ENCODE data around the gene ACSL5. TPM values are rescaled to one million over a fixed set of nuclear protein-coding genes. Genes with fewer than 3 reads are reported as not detected.

Gene ACSL5
- total RNA-seq, 2 experiments from 2014 or later: 25.3 to 25.4 TPM

- H3K4me3 ChIP-seq (ENCODE audit: low read depth, low read length, poor library complexity, severe bottlenecking): no peak overlapping the region
- H3K4me1 ChIP-seq (ENCODE audit: insufficient read depth, low read length, poor library complexity, severe bottlenecking): no peaks in the 10 kb centered on the region
- no peak overlapping the region for H3K4me2 ChIP-seq (ENCODE audit: low read length)
- ChIA-PET POLR2A (interaction anchor here (0.7 kb wide), 1 partner anchor 1563 kb away, joined by 3 read pairs; no protein-coding TSS in a partner anchor), CTCF (ENCODE audit: unreplicated experiment) (no interaction called here)
- H3K9me3 ChIP-seq (ENCODE audit: low read length): no peaks in the 10 kb centered on the region
- no peaks in the 10 kb centered on the region for H4K20me1 ChIP-seq (ENCODE audit: insufficient read depth, low read length)
- DNase-seq (ENCODE audit: low spot score): no peak
- no peaks in the 10 kb centered on the region for H3K9me2 ChIP-seq (ENCODE audit: insufficient read depth, low read length)
- intact Hi-C loops (cut with micrococcal nuclease; ENCODE audit: unreplicated experiment): no loop called here
- TF ChIP-seq, protein P1, sequence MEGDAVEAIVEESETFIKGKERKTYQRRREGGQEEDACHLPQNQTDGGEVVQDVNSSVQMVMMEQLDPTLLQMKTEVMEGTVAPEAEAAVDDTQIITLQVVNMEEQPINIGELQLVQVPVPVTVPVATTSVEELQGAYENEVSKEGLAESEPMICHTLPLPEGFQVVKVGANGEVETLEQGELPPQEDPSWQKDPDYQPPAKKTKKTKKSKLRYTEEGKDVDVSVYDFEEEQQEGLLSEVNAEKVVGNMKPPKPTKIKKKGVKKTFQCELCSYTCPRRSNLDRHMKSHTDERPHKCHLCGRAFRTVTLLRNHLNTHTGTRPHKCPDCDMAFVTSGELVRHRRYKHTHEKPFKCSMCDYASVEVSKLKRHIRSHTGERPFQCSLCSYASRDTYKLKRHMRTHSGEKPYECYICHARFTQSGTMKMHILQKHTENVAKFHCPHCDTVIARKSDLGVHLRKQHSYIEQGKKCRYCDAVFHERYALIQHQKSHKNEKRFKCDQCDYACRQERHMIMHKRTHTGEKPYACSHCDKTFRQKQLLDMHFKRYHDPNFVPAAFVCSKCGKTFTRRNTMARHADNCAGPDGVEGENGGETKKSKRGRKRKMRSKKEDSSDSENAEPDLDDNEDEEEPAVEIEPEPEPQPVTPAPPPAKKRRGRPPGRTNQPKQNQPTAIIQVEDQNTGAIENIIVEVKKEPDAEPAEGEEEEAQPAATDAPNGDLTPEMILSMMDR (conservative IDR thresholded peaks at IDR 0.05; ENCODE audit: low read length): no peak
- TF ChIP-seq EZH2phosphoT487 (IDR thresholded peaks at IDR 0.05; ENCODE audit: borderline replicate concordance, low read depth, low read length): no peak
- H2AFZ ChIP-seq (ENCODE audit: low read length): no peak overlapping the region
- H3K27ac ChIP-seq (ENCODE audit: low read depth, low read length, poor library complexity, severe bottlenecking): no peak overlapping the region
- H3K36me3 ChIP-seq (ENCODE audit: insufficient read depth, low read length): no peaks in the 10 kb centered on the region
- H3K79me2 ChIP-seq (ENCODE audit: insufficient read depth, low read depth, low read length): no peaks in the 10 kb centered on the region
- BruUV-seq (replicated peaks): no TSS peak
Measured at GRCh38 chr10:112333452-112333851, 40.5 kb upstream of the ACSL5 start.

DNA sequence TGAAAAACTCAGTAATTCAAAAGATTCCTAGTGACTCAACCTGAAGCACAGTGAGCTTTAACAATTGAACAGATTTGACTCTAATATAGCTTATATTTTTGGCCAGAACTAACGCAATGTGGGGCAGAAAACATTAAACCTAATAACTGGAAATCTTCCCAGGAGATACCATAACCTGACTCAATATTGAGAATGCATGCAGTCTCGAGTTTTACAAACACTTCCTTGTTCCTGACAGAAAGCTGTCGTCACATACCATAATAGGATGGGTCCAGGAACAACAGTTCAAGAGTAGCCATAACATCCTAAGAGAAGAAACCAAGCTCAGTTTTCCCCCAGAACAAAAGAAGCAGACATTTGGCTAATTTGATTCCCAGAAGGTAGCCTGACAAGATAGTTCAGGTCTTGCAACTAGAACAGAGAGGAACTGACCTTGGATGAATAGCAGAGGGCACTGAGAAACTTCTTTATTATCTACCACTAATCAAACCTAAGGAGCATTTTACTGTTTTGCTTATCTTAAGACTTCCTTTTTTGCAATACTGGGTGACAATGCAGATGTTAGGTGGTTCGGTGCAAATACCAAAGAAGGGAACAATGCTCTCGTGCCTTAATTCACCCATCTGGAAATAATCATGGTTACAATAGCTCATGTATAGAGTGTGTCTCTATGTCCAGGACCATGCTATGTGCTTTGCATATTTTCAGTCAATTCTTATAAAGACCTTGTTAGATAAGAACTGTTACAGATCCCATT, 38.6 kb upstream of the ACSL5 start:
- intact Hi-C loops (cut with micrococcal nuclease; ENCODE audit: unreplicated experiment): no loop called here
- Histone ChIP-seq H3K4me1 (ENCODE audit: insufficient read depth, low read length, poor library complexity, severe bottlenecking) (no peaks in the 10 kb centered on the region), H3K4me2 (ENCODE audit: low read length) (no peak overlapping the region), H3K27ac (ENCODE audit: low read depth, low read length, poor library complexity, severe bottlenecking) (no peak overlapping the region), H3K9me2 (ENCODE audit: insufficient read depth, low read length) (no peaks in the 10 kb centered on the region), H3K36me3 (ENCODE audit: insufficient read depth, low read length) (no peaks in the 10 kb centered on the region), H3K9me3 (ENCODE audit: low read length) (no peaks in the 10 kb centered on the region), H2AFZ (ENCODE audit: low read length) (no peak overlapping the region), H3K79me2 (ENCODE audit: insufficient read depth, low read depth, low read length) (no peaks in the 10 kb centered on the region), H4K20me1 (ENCODE audit: insufficient read depth, low read length) (no peaks in the 10 kb centered on the region), H3K4me3 (ENCODE audit: low read depth, low read length, poor library complexity, severe bottlenecking) (no peak overlapping the region)
- ChIA-PET CTCF (ENCODE audit: unreplicated experiment) (no interaction called here), POLR2A (no interaction called here)
- TF ChIP-seq, protein P1 (conservative IDR thresholded peaks at IDR 0.05; ENCODE audit: low read length): no peak
- TF ChIP-seq EZH2phosphoT487 (IDR thresholded peaks at IDR 0.05; ENCODE audit: borderline replicate concordance, low read depth, low read length): no peak
- no TSS peak for BruUV-seq (replicated peaks)
- DNase-seq (ENCODE audit: low spot score): no peak

DNA sequence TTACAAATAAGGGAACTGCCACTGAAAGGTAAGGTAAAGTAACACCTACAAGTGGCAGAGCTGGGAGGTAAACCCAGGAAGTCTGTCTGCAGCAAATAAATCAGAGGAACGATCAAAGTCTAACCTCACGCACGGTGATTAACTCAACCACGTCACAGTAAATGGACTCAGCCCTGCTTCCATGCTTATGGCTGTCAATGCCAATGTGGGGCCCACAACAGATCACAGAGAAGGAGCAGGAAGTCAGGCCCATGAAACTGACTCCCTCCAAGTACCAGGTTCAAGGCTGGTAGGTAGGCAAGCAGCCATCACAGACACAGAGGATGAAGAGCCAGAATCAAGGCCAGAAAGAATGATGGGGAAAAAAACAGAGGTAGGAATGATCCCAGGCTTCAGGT, 38.0 kb upstream of the ACSL5 start:
- Histone ChIP-seq H3K27ac (ENCODE audit: low read depth, low read length, poor library complexity, severe bottlenecking) (no peak overlapping the region), H3K79me2 (ENCODE audit: insufficient read depth, low read depth, low read length) (no peaks in the 10 kb centered on the region), H3K4me2 (ENCODE audit: low read length) (no peak overlapping the region), H3K4me3 (ENCODE audit: low read depth, low read length, poor library complexity, severe bottlenecking) (no peak overlapping the region), H3K9me2 (ENCODE audit: insufficient read depth, low read length) (no peaks in the 10 kb centered on the region), H3K36me3 (ENCODE audit: insufficient read depth, low read length) (no peaks in the 10 kb centered on the region), H4K20me1 (ENCODE audit: insufficient read depth, low read length) (no peaks in the 10 kb centered on the region), H2AFZ (ENCODE audit: low read length) (no peak overlapping the region), H3K9me3 (ENCODE audit: low read length) (no peaks in the 10 kb centered on the region), H3K4me1 (ENCODE audit: insufficient read depth, low read length, poor library complexity, severe bottlenecking) (no peaks in the 10 kb centered on the region)
- BruUV-seq (replicated peaks): no TSS peak
- ChIA-PET POLR2A (no interaction called here), CTCF (ENCODE audit: unreplicated experiment) (no interaction called here)
- TF ChIP-seq, protein P1 (conservative IDR thresholded peaks at IDR 0.05; ENCODE audit: low read length): no peak
- TF ChIP-seq EZH2phosphoT487 (IDR thresholded peaks at IDR 0.05; ENCODE audit: borderline replicate concordance, low read depth, low read length): no peak
- no peak for DNase-seq (ENCODE audit: low spot score)
- intact Hi-C loops (cut with micrococcal nuclease; ENCODE audit: unreplicated experiment): no loop called here

All from OCI-LY7 (cell line).